C4-2B (cell line): Measurements from ENCODE around the gene ZNF618.

Source experiments
- H3K27ac ChIP-seq: fragments of 450-650 bp; 2 replicates; pipeline ENCODE4 v1.5.1; 2017
- ZFX ChIP-seq: fragments of 450-650 bp; IDR thresholded peaks from 2 replicates; pipeline ENCODE4 v1.6.1; 2017
- TF ChIP-seq, protein P1 (sequence below): fragments of 450-650 bp; conservative IDR thresholded peaks from 2 replicates; pipeline ENCODE4 v1.5.1; 2017; ENCODE audit warnings: mild to moderate bottlenecking

Gene ZNF618

DNA sequence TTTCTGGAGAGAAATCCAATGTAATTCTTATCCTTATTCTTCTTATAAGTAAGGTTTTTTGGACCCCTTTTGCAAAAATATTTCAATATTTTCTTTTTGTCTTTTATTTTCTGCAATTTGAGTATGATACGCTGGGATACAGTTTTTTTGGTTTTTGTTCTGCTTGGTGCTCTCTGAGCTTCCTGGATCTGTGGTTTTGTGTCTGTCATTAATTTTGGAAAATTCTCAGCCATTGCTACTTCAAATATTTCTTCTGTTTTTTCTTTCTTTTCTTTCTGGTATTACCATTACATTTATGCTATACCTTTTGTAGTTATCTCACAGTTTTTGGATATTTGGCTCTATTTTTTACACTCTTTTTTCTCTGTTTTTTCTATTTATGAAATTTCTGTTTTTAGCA is 50.1 kb downstream of the ZNF618 start:
- TF ChIP-seq, protein P1, sequence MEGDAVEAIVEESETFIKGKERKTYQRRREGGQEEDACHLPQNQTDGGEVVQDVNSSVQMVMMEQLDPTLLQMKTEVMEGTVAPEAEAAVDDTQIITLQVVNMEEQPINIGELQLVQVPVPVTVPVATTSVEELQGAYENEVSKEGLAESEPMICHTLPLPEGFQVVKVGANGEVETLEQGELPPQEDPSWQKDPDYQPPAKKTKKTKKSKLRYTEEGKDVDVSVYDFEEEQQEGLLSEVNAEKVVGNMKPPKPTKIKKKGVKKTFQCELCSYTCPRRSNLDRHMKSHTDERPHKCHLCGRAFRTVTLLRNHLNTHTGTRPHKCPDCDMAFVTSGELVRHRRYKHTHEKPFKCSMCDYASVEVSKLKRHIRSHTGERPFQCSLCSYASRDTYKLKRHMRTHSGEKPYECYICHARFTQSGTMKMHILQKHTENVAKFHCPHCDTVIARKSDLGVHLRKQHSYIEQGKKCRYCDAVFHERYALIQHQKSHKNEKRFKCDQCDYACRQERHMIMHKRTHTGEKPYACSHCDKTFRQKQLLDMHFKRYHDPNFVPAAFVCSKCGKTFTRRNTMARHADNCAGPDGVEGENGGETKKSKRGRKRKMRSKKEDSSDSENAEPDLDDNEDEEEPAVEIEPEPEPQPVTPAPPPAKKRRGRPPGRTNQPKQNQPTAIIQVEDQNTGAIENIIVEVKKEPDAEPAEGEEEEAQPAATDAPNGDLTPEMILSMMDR: no peak
- no peak for TF ChIP-seq ZFX
- no peak overlapping the region for H3K27ac ChIP-seq

DNA sequence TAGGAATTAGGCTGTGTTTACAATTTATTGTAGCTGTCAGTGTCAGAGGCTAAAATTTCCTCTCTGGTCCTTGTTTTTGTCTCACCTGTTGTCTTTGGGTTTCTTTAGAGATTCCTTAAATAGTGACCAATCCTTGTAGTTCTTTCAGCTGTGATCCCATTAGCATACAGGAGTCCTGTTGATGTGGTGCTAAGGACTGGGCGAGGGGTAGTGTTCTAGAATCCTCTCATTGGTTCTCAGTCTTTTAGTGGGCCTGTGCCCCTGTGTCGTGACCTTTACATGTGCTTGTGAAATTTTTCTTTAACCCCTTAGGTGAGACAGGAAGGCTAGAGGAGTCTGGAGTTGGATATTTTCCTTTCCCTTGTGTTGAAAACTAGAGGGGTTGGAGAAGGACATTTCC is 51.2 kb downstream of the ZNF618 start:
- no peak for TF ChIP-seq ZFX
- TF ChIP-seq, protein P1: no peak
- H3K27ac ChIP-seq: no peak overlapping the region

- H3K27ac ChIP-seq: no peak overlapping the region
- TF ChIP-seq ZFX: no peak
- TF ChIP-seq, protein P1: no peak
Measured at GRCh38 chr9:113928269-113928668, 52.2 kb downstream of the ZNF618 start.

GRCh38 chr9:113929634-113930389 is 53.7 kb downstream of the ZNF618 start:
- H3K27ac ChIP-seq: peak overlapping the region; percentile 21; the same call in 1 of the 2 replicates
- TF ChIP-seq, protein P1: no peak
- no peak for TF ChIP-seq ZFX

DNA sequence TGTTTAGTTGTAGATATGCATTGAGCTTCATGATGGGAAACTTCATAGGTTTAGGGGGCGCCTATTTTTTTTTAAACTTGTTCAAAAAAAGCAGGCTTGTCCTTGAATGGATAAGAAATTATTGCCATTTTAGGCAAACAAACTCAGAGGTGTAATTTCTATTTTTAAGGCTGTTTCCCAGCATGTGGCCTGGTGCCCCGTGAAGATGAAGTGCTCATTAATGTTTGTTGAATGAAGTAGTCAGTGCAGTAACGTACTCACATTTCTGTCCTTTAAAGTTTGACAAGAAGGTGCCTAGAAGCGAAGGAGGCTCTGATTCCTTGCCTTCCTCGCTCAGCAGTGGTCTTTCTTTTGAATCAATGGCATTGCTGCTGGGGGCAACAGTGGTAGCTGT is 54.3 kb downstream of the ZNF618 start:
- H3K27ac ChIP-seq: no peak overlapping the region
- TF ChIP-seq, protein P1: no peak
- TF ChIP-seq ZFX: no peak

DNA sequence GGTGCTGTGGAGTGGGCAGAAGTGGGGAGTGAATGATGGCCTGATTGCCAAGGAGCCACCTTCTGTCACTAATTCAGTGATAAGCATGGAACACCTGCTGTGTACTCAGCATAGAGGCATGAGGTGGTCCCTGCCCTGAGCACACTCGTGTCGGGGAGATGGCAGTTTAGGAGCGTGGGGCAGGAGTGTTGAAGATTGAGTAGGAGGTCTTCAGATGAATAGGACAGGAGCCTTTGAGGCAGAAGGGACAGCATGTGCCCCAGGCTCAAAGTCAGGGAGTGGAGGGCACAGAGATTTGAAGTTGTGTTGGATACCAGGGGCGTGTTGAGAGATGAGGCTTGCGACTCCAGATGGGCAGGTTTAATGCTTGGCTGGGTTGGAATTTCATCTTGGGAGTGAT is 55.0 kb downstream of the ZNF618 start:
- no peak overlapping the region for H3K27ac ChIP-seq
- TF ChIP-seq, protein P1: no peak
- no peak for TF ChIP-seq ZFX

- TF ChIP-seq ZFX: no peak
- TF ChIP-seq, protein P1: no peak
- H3K27ac ChIP-seq: no peak overlapping the region
Measured at GRCh38 chr9:113931777-113932176, 55.7 kb downstream of the ZNF618 start.
